ENCODE results near the gene INCA1.
A peak's percentile ranks its signal among the peaks of the same experiment; 100 is the strongest.

The INCA1 gene

DNA sequence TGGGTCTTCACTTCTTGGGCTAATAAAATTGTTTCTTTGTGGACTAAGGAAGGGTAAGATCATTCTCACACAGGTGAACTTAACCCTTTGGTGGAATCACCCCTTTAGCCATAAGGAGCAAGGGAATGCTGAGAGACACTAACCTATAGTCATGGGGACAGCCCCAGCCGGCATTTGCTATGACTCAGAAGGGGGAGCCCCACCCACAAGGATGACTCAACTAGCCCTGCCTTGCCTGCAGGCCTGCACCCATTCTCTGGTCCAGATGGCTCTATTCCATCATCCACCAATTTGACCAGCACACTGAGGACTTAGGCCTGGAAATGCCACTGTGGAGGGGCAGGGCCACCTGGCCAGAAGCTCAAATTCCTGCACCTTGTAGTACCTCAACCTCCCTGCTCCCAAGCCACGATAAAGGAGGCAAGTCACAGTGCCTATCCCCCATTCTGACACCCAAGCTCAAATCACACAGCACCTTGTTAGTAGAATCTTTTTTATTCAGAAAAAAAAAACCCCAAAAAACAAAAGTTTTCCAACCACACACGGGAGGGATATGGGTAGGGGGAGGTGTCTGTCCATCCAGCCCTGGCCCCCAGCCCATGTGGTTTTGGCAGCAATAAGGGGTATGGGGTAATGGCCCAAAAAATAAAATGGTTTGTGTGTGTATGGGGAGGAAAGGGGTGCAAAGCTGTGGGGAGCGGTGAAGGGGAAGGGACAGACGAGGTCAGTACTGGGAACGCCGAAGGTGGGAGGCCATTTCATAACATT lies 52.0 kb downstream of the INCA1 start:
- Mint-ChIP-seq H3K4me1 (peaks cover 43% of the 10 kb centered on the region), H3K9me3 (no peaks in the 10 kb centered on the region), H3K4me3 (peak overlapping the region; percentile 99), H3K27me3 (ENCODE audit: low read depth, poor library complexity) (no peaks in the 10 kb centered on the region), H3K27ac (peak overlapping the region; percentile 98), H3K36me3 (ENCODE audit: low read depth) (peaks cover 36% of the 10 kb centered on the region)
- TF ChIP-seq, protein P1, sequence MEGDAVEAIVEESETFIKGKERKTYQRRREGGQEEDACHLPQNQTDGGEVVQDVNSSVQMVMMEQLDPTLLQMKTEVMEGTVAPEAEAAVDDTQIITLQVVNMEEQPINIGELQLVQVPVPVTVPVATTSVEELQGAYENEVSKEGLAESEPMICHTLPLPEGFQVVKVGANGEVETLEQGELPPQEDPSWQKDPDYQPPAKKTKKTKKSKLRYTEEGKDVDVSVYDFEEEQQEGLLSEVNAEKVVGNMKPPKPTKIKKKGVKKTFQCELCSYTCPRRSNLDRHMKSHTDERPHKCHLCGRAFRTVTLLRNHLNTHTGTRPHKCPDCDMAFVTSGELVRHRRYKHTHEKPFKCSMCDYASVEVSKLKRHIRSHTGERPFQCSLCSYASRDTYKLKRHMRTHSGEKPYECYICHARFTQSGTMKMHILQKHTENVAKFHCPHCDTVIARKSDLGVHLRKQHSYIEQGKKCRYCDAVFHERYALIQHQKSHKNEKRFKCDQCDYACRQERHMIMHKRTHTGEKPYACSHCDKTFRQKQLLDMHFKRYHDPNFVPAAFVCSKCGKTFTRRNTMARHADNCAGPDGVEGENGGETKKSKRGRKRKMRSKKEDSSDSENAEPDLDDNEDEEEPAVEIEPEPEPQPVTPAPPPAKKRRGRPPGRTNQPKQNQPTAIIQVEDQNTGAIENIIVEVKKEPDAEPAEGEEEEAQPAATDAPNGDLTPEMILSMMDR (IDR thresholded peaks at IDR 0.05) = no peak
- no peak for DNase-seq

DNA sequence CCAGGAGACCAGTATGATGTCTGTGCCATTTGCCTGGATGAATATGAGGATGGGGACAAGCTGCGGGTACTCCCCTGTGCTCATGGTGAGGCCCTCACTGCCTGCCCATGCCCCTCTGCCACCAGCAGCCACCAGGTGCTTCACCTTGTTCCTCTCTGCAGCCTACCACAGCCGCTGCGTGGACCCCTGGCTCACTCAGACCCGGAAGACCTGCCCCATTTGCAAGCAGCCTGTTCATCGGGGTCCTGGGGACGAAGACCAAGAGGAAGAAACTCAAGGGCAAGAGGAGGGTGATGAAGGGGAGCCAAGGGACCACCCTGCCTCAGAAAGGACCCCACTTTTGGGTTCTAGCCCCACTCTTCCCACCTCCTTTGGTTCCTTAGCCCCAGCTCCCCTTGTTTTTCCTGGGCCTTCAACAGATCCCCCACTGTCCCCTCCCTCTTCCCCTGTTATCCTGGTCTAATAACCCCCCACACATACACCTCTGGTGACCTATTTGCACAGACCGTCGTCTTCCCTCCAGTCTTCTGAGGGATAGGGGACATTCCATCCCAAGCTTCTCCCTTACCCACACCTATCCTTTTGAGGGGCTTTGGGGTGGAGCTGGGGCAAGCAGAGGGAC lies 52.7 kb downstream of the INCA1 start:
- TF ChIP-seq, protein P1 (IDR thresholded peaks at IDR 0.05) = no peak
- peaks cover 36% of the 10 kb centered on the region for H3K36me3 Mint-ChIP-seq (ENCODE audit: low read depth)
- H3K27me3 Mint-ChIP-seq (ENCODE audit: low read depth, poor library complexity) = peaks cover 5% of the 10 kb centered on the region
- no peak for DNase-seq
- H3K4me1 Mint-ChIP-seq = peaks cover 41% of the 10 kb centered on the region
- peak overlapping the region; percentile 98 for H3K27ac Mint-ChIP-seq
- H3K9me3 Mint-ChIP-seq = no peaks in the 10 kb centered on the region
- no peak overlapping the region for H3K4me3 Mint-ChIP-seq

DNA sequence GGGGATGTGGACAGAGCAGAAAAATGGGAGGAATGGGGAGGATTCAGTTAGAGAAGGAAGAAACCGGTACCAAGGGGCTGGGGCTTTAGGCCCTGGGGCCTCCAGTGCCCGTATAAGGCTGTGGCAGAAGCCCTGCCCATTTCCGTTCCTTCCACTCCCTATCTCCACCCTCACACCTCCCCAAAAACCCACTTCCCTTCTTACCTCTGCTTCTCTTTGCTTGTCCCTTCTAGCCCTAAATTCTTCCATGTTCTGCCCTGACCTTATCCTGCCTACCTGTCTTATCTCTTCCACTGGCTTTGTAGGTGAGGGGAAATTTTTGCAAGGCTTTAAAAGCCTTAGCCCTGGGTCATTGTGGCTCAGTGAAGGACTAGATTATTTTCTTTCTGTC lies 53.2 kb downstream of the INCA1 start:
- Mint-ChIP-seq H3K9me3 (no peaks in the 10 kb centered on the region), H3K27ac (peak overlapping the region; percentile 98), H3K4me1 (peaks cover 43% of the 10 kb centered on the region), H3K27me3 (ENCODE audit: low read depth, poor library complexity) (peaks cover 5% of the 10 kb centered on the region), H3K4me3 (no peak overlapping the region), H3K36me3 (ENCODE audit: low read depth) (peaks cover 36% of the 10 kb centered on the region)
- DNase-seq = no peak
- TF ChIP-seq, protein P1 (IDR thresholded peaks at IDR 0.05) = no peak

DNA sequence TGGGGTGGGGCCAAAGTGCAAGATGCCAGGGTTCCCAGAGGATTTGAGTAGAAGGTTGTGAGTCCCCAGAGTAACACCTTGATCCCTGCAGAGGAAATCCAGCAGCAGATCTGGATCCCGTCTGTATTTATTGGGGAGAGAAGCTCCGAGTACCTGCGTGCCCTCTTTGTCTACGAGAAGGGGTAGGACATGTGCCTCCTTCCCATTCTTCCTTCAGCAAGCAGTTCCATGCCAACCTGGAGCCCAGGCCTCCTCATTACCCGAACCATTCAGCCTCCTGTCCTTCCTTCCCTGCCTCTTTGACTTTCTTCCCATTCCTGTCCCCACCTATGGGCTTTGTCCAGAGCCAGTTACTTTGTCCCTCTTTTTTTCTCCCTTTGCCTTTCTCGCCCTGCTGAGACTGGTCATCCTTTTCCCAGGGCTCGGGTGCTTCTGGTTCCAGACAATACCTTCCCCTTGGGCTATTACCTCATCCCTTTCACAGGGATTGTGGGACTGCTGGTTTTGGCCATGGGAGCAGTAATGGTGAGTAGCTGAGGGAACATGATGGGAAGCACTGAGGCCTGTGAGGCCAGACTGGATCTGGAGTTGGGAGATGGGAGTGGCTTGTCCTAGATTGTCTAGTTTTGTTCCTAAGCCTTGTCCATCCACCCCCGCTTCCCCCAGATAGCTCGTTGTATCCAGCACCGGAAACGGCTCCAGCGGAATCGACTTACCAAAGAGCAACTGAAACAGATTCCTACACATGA lies 54.4 kb downstream of the INCA1 start:
- Mint-ChIP-seq H3K9me3 (no peaks in the 10 kb centered on the region), H3K27ac (peak overlapping the region; percentile 96)

DNA sequence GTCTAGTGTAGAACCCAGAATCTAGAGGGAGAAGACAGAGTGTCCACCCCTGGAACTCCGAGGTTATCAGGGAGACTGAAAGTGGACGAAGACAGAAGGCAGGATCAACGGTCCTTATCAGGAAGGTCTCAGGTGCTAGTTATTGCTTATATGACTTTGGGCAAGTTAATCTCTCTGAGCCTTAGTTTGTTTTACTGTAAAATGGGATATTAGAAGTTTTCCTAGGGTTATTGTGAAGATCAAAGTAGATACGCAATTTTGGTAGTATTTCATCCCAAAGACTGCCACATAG lies 56.1 kb downstream of the INCA1 start:
- TF ChIP-seq, protein P1 (IDR thresholded peaks at IDR 0.05) = no peak
- H3K9me3 Mint-ChIP-seq = no peaks in the 10 kb centered on the region
- H3K4me3 Mint-ChIP-seq = peak overlapping the region; percentile 92
- H3K36me3 Mint-ChIP-seq (ENCODE audit: low read depth) = peaks cover 34% of the 10 kb centered on the region
- H3K27me3 Mint-ChIP-seq (ENCODE audit: low read depth, poor library complexity) = peaks cover 5% of the 10 kb centered on the region
- H3K27ac Mint-ChIP-seq = peak overlapping the region; percentile 99
- peaks cover 44% of the 10 kb centered on the region for H3K4me1 Mint-ChIP-seq
- no peak for DNase-seq

More for the DNA sequence above, 54.4 kb downstream of the INCA1 start:
- peaks cover 5% of the 10 kb centered on the region for H3K27me3 Mint-ChIP-seq (ENCODE audit: low read depth, poor library complexity)
- DNase-seq = no peak
- TF ChIP-seq, protein P1 (IDR thresholded peaks at IDR 0.05) = no peak
- peaks cover 51% of the 10 kb centered on the region for H3K4me1 Mint-ChIP-seq
- H3K36me3 Mint-ChIP-seq (ENCODE audit: low read depth) = peaks cover 36% of the 10 kb centered on the region
- no peak overlapping the region for H3K4me3 Mint-ChIP-seq
